Measurements from ENCODE around the gene TBPL1.

The TBPL1 gene

DNA sequence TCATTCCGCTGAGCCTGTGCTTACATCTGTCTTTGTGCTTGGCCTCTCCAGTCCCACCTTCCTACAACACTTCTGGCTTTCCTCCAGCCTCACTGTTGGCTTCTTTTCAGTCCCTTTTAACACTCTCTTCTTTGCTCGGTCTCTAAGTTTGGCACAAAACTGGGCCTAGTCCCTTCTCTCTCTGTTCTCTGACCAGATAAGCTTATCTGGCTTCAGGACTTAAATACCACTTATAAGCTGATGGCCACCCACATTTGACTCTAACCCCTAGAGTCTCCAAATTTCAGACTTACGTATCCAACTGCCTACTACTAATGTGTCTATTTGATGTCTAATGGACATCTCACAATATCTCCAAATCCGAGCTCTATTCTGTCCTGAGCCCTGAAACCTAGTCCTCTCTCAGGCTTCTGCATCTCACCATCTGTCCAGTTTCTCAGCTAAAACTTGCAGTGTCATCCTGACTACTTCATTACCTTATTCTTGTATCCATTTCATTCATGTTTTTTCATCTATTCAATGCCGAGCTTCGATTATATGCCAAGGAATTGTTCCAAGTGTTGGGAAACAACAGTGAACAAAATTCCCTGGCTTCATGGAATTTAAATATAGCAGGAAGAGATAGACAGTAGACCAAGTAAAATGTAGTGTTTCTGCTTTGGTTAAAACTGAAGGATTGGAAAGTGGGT is 40.1 kb downstream of the TBPL1 start:
- no peak for TF ChIP-seq CTCF (IDR thresholded peaks at IDR 0.05; ENCODE audit: borderline replicate concordance, control extremely low read depth, extremely low read depth, insufficient read depth, missing control alignments)
- DNase-seq (ENCODE audit: low spot score): no peak
- in situ Hi-C loops (cut with MboI; ENCODE audit: low sequenced_read_pairs, unreplicated experiment): no loop called here

GRCh38 chr6:133995296-133995695 is 42.3 kb downstream of the TBPL1 start:
- DNase-seq (ENCODE audit: low spot score): no peak
- TF ChIP-seq CTCF (IDR thresholded peaks at IDR 0.05; ENCODE audit: borderline replicate concordance, control extremely low read depth, extremely low read depth, insufficient read depth, missing control alignments): no peak
- in situ Hi-C loops (cut with MboI; ENCODE audit: low sequenced_read_pairs, unreplicated experiment): no loop called here

DNA sequence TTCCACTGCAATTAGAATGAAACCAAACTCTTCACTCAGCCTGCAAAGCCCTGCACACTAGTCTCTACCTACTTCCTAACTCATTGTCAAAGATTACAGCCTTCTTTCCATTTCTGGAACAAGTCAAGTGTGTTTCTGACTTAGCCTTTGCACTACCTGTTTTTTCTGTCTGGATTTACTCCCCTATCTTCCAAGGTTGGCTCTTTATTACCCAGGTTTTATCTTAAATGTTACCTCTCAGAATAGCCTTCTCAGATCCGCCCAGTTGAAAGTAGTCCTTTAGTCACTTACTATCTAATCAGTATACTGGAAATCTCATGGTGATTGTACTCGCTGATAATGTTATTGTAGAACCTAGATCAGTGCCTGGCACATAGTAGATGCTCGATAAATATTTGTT is 42.7 kb downstream of the TBPL1 start:
- in situ Hi-C loops (cut with MboI; ENCODE audit: low sequenced_read_pairs, unreplicated experiment): no loop called here
- DNase-seq (ENCODE audit: low spot score): no peak
- no peak for TF ChIP-seq CTCF (IDR thresholded peaks at IDR 0.05; ENCODE audit: borderline replicate concordance, control extremely low read depth, extremely low read depth, insufficient read depth, missing control alignments)

- in situ Hi-C loops (cut with MboI; ENCODE audit: low sequenced_read_pairs, unreplicated experiment): no loop called here
- no peak for DNase-seq (ENCODE audit: low spot score)
- no peak for TF ChIP-seq CTCF (IDR thresholded peaks at IDR 0.05; ENCODE audit: borderline replicate concordance, control extremely low read depth, extremely low read depth, insufficient read depth, missing control alignments)
These were observed 44.2 kb downstream of the TBPL1 start for GRCh38 chr6:133997267-133997666.

- no peak for TF ChIP-seq CTCF (IDR thresholded peaks at IDR 0.05; ENCODE audit: borderline replicate concordance, control extremely low read depth, extremely low read depth, insufficient read depth, missing control alignments)
- in situ Hi-C loops (cut with MboI; ENCODE audit: low sequenced_read_pairs, unreplicated experiment): no loop called here
- no peak for DNase-seq (ENCODE audit: low spot score)
These were observed 46.3 kb downstream of the TBPL1 start for GRCh38 chr6:133999305-133999704.

GRCh38 chr6:134000443-134000842 is 47.4 kb downstream of the TBPL1 start:
- TF ChIP-seq CTCF (IDR thresholded peaks at IDR 0.05; ENCODE audit: borderline replicate concordance, control extremely low read depth, extremely low read depth, insufficient read depth, missing control alignments): no peak
- DNase-seq (ENCODE audit: low spot score): no peak
- in situ Hi-C loops (cut with MboI; ENCODE audit: low sequenced_read_pairs, unreplicated experiment): no loop called here
